ENCODE results near the gene CUL1. TPM values are rescaled to one million over a fixed set of nuclear protein-coding genes. Genes with fewer than 3 reads are reported as not detected.

The CUL1 gene
- total and polyA plus RNA-seq, 2 experiments from 2014 or later, result 35.6 to 71.3 TPM

- Mint-ChIP-seq H3K27me3 (ENCODE audit: insufficient read depth, low read depth, poor library complexity) (no peaks in the 10 kb centered on the region), H3K27ac (no peak overlapping the region), H3K36me3 (ENCODE audit: low read depth) (peaks cover 22% of the 10 kb centered on the region), H3K9me3 (no peaks in the 10 kb centered on the region), H3K4me3 (no peak overlapping the region), H3K4me1 (peaks cover 3% of the 10 kb centered on the region; the same call in 2 of the 3 replicates)
- DNase-seq (ENCODE audit: low spot score), result no peak
- no peak overlapping the region for H3K4me2 ChIP-seq
- H3K27me3 ChIP-seq (ENCODE audit: insufficient read depth), result no peaks in the 10 kb centered on the region
- peaks cover 22% of the 10 kb centered on the region; the same call in 1 of the 2 replicates for H3K36me3 ChIP-seq (ENCODE audit: insufficient read depth)
- no peaks in the 10 kb centered on the region for H4K20me1 ChIP-seq (replicated peaks; ENCODE audit: insufficient read depth)
- H3K79me2 ChIP-seq (replicated peaks; ENCODE audit: insufficient read depth), result no peaks in the 10 kb centered on the region; the same call in 1 of the 2 replicates
- H3K27ac ChIP-seq (ENCODE audit: low read depth), result no peak overlapping the region
- ATAC-seq, result no peak
- no peaks in the 10 kb centered on the region for H3K9me2 ChIP-seq (ENCODE audit: insufficient read depth)
- no peak overlapping the region for H3K4me3 ChIP-seq
- 0 out of 2 replicates have a peak, but pooled peaks cover 2% of the 10 kb centered on the region for H3K4me1 ChIP-seq (ENCODE audit: insufficient read depth)
- H3F3A ChIP-seq (replicated peaks; ENCODE audit: low read depth), result no peaks in the 10 kb centered on the region
- no peak for TF ChIP-seq STAT1 (IDR thresholded peaks at IDR 0.05; ENCODE audit: unreplicated experiment)
- no peak for TF ChIP-seq JUNB (IDR thresholded peaks at IDR 0.05; ENCODE audit: unreplicated experiment)
- no peak for TF ChIP-seq ZNF114 (CRISPR knock-in tag; IDR thresholded peaks at IDR 0.05)
- TF ChIP-seq, protein P1, sequence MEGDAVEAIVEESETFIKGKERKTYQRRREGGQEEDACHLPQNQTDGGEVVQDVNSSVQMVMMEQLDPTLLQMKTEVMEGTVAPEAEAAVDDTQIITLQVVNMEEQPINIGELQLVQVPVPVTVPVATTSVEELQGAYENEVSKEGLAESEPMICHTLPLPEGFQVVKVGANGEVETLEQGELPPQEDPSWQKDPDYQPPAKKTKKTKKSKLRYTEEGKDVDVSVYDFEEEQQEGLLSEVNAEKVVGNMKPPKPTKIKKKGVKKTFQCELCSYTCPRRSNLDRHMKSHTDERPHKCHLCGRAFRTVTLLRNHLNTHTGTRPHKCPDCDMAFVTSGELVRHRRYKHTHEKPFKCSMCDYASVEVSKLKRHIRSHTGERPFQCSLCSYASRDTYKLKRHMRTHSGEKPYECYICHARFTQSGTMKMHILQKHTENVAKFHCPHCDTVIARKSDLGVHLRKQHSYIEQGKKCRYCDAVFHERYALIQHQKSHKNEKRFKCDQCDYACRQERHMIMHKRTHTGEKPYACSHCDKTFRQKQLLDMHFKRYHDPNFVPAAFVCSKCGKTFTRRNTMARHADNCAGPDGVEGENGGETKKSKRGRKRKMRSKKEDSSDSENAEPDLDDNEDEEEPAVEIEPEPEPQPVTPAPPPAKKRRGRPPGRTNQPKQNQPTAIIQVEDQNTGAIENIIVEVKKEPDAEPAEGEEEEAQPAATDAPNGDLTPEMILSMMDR (conservative IDR thresholded peaks at IDR 0.05; ENCODE audit: low read depth in 2 of 2), result no peak
- TF ChIP-seq, protein P2, sequence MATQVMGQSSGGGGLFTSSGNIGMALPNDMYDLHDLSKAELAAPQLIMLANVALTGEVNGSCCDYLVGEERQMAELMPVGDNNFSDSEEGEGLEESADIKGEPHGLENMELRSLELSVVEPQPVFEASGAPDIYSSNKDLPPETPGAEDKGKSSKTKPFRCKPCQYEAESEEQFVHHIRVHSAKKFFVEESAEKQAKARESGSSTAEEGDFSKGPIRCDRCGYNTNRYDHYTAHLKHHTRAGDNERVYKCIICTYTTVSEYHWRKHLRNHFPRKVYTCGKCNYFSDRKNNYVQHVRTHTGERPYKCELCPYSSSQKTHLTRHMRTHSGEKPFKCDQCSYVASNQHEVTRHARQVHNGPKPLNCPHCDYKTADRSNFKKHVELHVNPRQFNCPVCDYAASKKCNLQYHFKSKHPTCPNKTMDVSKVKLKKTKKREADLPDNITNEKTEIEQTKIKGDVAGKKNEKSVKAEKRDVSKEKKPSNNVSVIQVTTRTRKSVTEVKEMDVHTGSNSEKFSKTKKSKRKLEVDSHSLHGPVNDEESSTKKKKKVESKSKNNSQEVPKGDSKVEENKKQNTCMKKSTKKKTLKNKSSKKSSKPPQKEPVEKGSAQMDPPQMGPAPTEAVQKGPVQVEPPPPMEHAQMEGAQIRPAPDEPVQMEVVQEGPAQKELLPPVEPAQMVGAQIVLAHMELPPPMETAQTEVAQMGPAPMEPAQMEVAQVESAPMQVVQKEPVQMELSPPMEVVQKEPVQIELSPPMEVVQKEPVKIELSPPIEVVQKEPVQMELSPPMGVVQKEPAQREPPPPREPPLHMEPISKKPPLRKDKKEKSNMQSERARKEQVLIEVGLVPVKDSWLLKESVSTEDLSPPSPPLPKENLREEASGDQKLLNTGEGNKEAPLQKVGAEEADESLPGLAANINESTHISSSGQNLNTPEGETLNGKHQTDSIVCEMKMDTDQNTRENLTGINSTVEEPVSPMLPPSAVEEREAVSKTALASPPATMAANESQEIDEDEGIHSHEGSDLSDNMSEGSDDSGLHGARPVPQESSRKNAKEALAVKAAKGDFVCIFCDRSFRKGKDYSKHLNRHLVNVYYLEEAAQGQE (IDR thresholded peaks at IDR 0.05; ENCODE audit: unreplicated experiment), result no peak
- TF ChIP-seq ZNF462 (CRISPR knock-in tag; IDR thresholded peaks at IDR 0.05), result no peak
- TF ChIP-seq ETS1 (IDR thresholded peaks at IDR 0.05), result no peak
- no peak for TF ChIP-seq CREB1 (CRISPR knock-in tag; IDR thresholded peaks at IDR 0.05; ENCODE audit: low read depth)
- TF ChIP-seq NANOG (IDR thresholded peaks at IDR 0.05; ENCODE audit: borderline replicate concordance), result no peak
- no peak for TF ChIP-seq ZNF331 (CRISPR knock-in tag; IDR thresholded peaks at IDR 0.05; ENCODE audit: low read depth)
- TF ChIP-seq EZH2phosphoT487 (IDR thresholded peaks at IDR 0.05; ENCODE audit: unreplicated experiment), result no peak
- no peak for TF ChIP-seq EZH2 (IDR thresholded peaks at IDR 0.05; ENCODE audit: low read depth, unreplicated experiment)
- no peak for TF ChIP-seq POLR2AphosphoS5 (IDR thresholded peaks at IDR 0.05; ENCODE audit: low read depth)
- H2AFZ ChIP-seq, result no peak overlapping the region
Measured at GRCh38 chr7:148825338-148825737, 126.6 kb downstream of the CUL1 start.
